Right ventricle myocardium superior (tissue), 1 donor: ENCODE data around the gene TMEM127. TPM values are rescaled to one million over a fixed set of nuclear protein-coding genes. Genes with fewer than 3 reads are reported as not detected.
A peak's percentile ranks its signal among the peaks of the same experiment; 100 is the strongest.
"Not testable (repeated sequence)": the region's sequence is repeated elsewhere in the genome, so short reads cannot be mapped to it uniquely, and the experiment has no call there.

ENCODE experiments used
- ATAC-seq: fragments of 200-7000 bp; cut with Tn5 transposase; one replicate; pipeline ENCODE4 v1.9.1; 2020; ENCODE audit warnings: mild to moderate bottlenecking; ENCODE audit not compliant: poor library complexity
- DNase-seq: peaks from one replicate; pipeline ENCODE4 v3.0.0-alpha.2; 2020
- intact Hi-C: fragments of 100-400 bp; cut with DNase I; formaldehyde crosslinking; loops from one replicate; pipeline ENCODE4 v1.11.2; 2022
- total RNA-seq: library from RNA; stranded (reverse); fragmentation: NEBNext Ultra II Directional; extraction: Animal tissue kit (Norgen Biotek cat#: 25700); gene quantifications from one replicate; pipeline ENCODE4 v1.2.1, GENCODE V29; 2021
- donor health status: DM: no; HTN: yes; CAD: no; lungs with severe emphysema.

TMEM127 gene
- total RNA-seq, 1 donor from 2014 or later = 67.3 TPM

DNA sequence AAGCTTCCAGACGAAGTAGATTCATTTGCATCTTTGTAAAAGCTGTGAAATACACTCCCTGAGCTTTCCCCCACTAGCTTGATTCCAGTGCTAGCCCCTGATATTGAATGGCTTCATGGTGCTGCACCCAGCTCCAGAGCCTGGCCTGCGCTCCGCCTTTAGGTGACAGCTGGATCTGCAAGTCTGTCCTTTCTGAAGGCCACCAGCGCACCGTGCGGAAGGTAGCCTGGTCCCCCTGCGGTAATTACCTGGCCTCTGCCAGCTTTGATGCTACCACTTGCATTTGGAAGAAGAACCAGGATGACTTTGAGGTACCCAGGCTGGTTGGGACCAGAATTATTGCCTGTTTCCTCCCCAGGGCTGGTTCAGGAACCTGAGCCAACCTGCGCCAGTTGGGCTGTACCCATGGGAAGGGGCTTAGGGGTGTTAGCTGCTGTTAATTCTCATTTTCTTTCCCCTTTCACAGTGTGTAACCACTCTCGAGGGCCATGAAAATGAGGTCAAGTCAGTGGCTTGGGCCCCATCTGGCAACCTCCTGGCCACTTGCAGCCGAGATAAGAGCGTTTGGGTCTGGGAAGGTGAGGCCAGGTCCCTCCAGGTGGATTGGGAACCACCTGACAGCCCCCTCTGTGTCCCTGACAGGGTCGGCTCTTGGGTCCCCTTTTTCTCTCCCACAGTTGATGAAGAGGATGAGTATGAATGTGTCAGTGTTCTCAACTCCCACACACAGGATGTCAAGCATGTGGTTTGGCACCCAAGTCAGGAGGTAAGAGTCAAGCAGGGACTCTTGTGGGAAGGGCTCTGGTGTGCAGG is 1.6 kb upstream of the TMEM127 start:
- DNase-seq (peak; percentile 54), ATAC-seq (no peak)
- intact Hi-C loops = loop anchor here (10.0 kb wide), 1 partner anchor 123 kb away; the partner anchor contains the start of gene DUSP2

DNA sequence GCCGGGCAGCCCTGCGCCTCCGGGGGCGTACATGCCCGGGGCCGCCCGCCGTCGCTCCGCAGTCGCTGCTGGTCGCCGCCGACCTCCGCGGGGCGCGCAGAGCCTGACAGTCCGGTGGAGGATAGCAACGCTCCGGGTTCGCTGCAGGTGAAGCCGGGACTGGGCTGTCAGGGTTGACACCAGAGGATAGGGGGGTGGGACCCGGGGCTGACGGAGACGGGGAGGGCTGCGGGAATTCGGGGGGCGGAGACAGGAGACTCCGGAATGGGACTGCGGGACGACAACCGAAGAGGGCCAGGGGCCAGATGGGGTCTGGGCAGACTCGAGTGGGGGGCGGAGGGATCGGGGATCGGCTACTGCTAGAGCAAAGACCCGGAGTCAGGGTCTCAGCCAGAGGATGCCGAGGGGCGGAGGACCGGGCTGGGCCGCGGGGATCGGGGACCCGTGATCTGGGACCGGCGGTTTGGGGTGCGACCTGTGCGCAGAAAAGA is 403 bp downstream of the TMEM127 start:
- intact Hi-C loops = loop anchor here (10.0 kb wide), 1 partner anchor 121 kb away; the partner anchor contains the start of gene DUSP2
- ATAC-seq = peak; percentile 23
- DNase-seq = no peak

DNA sequence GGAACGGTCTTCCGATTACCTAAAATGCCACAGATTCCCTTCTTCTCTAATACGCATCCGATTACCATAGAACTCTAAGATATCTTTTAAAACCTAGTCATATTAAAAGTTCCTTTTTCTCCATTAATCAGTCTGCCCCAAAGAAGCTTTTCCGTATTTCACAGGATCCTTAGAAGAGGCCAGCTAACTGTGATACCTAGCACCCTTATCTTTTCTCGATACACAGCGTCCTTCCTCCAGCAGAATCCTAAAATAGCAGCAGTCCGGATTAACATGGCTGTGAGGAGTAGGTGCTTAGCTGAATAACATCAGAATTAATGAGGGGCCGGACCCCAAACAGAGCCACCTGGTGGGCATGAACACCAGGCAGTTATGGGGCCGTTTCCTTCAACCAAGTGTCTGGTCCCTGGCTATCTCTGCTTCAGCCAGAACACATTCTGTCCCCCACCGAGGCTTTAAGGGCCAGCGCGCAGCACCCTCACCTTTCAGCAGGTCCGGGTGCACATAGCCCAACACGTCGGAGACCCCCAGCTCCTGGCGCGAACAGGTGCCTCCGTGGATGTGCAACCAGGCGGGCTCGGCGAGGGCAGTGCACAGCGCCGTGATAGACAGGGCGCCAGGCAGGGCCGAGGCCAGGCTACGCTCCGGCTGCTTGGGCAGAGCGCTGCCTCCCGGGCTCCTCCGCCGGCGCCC is 995 bp downstream of the TMEM127 start:
- intact Hi-C loops = loop anchor here (10.0 kb wide), 1 partner anchor 120 kb away; the partner anchor contains the start of gene DUSP2
- peak; percentile 9 for ATAC-seq

DNA sequence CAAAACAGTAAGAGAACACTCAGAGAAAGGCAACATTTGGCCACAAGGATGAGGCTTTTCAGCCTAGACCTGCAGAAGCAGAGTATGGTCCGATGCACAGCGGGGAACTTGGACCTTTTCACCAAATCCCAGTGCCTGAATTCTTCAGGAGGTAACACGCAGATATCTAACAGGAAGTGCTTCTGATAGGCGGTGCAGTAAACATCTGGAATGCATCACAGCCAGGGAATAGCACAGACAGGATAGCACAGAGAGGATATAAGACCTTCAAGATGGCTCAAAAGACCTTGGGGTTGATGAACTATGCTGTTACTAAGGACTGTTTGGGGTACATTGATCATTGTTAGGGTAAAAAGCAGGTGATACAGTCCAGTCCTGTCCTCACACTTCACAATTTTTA is 1.7 kb downstream of the TMEM127 start:
- intact Hi-C loops = loop anchor here (10.0 kb wide), 1 partner anchor 119 kb away; the partner anchor contains the start of gene DUSP2
- ATAC-seq (no peak), DNase-seq (peak; percentile 28)

More for the DNA sequence above, 995 bp downstream of the TMEM127 start:
- peak; percentile 49 for DNase-seq

DNA sequence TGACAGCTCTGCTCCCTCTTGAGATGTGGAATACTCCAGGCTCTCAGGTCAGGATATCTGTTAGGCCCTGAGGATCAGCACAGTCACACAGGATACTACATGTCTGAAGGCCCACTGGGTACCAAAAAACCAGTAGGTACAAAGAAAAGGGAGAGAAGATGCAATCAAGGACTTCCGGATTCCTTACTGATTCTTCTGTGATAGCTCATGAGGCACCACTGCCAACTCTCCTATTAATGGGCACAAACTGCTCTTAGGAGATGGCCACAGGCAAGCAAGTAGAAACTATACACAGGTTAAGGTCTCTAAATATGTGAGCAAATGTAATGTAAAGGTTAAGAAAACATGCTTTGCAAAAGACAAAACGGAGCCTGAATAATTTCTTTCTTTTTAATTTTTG is 3.5 kb downstream of the TMEM127 start:
- DNase-seq = no peak
- no peak for ATAC-seq
- intact Hi-C loops = loop anchor here (10.0 kb wide), 1 partner anchor 118 kb away; the partner anchor contains the start of gene DUSP2

DNA sequence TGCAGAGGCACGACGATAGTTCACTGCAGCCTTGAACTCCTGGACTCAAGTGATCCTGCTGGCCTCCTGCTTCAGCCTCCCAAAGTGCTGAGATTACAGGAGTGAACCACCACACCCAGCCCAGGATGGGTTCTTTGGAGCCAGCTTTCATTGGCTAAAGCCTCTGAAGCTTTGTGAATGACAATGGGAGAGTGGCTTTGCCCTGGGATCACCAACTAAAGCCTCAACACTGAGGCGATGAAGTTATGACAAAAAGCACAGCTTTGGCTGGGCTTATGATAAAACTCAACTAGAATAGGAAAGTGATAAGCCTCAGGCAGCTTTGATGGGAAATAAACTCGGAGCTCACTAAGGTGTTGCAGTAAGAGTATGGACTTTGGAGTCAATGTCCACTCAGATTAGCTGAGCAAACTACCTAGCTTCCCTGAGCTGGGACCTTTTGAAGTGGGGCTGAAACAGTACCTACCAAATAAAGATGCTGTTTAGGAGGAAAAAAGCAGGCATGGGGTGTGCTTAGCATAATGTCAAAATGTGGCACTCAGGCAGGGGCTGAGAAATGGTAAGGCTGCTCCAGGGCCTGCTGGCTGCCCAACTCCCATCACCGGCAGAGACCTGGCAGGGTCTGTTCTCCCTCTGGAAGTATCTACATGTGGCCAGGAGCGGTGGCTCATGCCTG is 4.3 kb downstream of the TMEM127 start:
- DNase-seq (no peak), ATAC-seq (no peak)
- intact Hi-C loops = loop anchor here (2.0 to 10.0 kb wide), 2 partner anchors 53 to 117 kb away; partner anchors contain the start of genes DUSP2 and STARD7

DNA sequence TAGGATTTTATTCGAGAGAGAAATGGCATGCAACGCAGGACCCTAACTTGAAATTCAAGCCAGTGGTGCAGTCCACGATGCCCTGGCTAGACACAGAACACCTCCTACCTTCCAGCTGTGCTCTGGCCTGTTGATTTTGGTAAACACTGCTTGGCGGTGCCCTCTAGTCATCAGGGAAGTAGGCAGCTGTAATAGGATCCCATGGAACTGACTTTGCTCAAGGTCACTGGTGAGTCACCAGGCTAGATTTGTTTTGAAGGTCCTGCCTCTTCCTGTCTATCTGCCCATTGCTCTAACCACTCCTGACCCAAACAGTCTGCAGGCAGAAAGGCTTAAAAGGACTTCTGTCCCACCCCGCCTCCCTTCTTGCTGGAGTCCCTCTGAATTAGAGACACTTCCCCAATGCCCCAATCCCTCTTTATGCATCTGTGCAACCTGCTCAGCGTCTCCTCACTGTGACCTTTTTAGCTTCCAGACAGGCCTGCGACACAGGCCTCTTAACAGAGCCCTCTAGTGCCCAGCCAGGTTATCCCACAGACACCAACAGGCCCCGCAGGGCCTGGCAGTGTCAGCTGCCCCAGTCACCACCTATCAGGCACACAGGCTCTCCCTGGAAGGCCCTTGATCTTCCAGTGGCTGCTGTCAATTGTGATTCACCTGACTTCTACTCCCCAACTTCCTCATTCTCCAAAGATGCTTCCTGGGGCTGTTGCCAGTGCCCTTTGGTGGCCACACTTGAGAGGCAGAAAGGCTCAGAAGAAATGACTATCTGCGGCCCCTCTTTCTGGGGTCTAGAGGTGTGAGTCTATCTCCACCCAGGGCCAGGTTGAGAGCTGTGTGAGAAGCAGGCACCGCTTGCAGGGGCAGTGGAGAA is 5.2 kb downstream of the TMEM127 start:
- peak; percentile 70 for ATAC-seq
- intact Hi-C loops = loop anchor here (2.0 to 10.0 kb wide), 2 partner anchors 52 to 116 kb away; partner anchors contain the start of genes DUSP2 and STARD7

DNA sequence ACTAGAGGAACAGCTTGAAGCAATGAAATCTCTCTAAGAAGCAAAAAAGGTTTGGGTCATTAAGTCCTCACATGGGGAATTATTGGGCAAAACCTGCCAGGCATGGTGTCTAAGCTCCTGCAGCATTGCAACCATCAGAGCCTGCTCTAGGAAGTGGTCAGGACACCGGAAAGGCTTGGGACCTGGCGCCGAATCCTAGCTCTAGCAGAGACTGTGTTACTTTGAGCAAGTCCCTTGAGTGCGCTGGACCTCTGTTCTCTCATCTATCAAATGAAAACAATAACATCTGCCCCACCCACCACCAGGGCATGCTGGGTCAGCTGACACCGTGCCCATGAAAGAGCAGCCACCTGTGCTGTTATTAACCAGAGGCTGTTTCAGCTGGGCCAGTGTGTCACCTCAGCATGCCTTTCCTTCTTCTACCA is 6.3 kb downstream of the TMEM127 start:
- DNase-seq (peak; percentile 55), ATAC-seq (peak; percentile 40)
- intact Hi-C loops = no loop called here

More for the DNA sequence above, 5.2 kb downstream of the TMEM127 start:
- peak; percentile 81 for DNase-seq

DNA sequence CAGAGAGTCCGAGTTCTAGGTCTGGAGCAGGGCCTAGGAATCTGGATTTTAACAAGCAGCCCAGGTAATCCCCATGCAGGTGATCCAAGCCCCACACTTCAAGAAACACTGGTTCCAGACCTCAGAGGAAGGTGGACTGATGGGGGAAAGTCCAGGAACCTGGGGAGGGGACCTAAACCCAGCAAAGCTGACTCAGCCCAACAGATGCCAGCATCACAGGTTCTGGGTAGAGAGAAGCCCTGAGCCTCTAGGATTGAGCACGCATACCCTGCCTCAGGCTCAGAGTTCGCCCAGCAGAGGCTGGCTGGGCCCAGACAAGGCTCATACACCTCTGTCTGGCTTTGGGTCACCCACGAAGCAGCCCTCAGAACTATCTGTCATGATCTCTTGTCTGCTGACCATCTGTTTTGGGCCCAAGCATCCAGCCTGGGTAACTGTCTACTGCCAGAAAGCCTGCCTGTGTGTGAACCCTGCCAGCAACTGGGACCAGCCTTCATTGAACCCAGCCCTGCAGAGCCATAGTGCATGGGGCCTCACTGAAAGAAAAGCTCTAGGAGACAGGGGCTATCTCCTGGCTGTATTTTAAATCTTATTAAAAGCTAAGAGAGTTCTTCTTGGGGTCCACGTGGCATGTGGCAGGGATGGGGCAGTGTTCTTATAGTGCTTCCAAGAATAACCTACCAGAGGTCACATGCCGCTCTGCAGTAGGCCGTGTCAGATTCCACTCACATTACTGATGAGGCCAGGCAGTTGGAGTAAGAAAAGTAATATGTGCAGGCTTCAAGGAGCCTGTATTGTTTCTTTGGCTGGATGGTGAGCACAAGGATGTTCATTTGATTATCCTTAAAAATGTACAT is 7.4 kb downstream of the TMEM127 start:
- intact Hi-C loops = no loop called here
- no peak for DNase-seq
- ATAC-seq = peak; percentile 66

DNA sequence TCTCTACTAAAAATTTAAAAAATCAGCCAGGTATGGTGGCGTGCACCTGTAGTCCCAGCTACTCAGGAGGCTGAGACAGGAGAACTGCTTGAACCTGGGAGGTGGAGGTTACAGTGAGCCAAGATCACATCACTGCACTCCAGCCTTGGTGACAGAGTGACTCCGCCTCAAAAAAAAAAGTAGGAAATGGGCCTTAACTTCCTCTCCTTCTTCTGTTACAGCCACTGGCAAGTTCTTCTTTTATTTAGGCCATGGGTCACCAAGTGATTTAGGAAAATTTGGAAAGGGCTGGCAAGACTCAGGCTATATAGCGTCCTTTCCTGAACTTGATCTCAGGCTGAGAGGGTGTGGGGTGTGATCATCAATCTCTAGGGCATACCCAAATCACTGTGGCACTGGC is 8.1 kb downstream of the TMEM127 start:
- ATAC-seq = peak; percentile 1
- intact Hi-C loops, DNase-seq: not testable (repeated sequence)

DNA sequence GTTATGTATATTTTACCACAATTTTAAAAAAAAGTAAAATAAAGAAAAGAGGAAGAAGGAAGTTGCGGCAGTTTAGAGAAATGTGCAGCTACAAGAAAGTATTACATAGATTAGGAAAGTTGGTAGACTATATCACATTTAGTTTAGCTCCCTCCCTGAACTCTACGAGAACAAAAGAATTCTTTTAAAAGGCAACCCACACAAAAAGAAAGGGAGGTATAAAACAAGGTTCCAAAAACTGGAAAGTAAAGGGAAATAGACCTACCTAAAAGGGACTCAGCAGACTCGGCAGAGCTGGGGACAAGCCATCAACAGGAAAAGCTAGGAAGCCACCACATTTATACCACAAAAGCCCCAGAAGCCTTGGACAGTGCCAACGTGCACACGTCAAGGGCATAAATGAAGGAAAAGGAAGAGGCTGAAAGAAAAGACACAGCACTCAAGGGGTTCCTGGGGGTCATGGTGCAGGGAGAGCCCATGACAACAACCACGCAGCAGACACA is 9.1 kb downstream of the TMEM127 start:
- ATAC-seq (no peak), DNase-seq (no peak)
- intact Hi-C loops = no loop called here

DNA sequence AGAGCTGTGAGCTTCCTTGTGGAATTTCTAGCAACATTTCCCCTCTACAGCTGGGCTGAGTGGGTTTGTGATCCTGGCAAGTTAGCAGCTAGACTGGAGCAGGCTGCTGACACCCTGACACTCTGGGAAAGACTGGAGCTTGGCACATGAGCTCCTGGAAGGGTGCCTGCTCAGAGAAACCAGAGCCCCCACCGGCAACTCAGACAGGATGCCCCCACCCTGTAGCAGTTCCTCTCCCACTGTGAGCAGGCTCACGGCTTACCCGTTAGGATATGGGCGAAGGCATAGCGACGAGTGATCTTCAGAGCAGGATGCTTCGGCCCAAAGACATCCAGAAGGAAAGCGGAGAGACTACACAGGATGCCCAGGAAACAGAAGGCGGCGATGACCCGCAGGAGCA is 11.2 kb downstream of the TMEM127 start:
- intact Hi-C loops = no loop called here
- ATAC-seq = no peak
- DNase-seq = peak; percentile 58

DNA sequence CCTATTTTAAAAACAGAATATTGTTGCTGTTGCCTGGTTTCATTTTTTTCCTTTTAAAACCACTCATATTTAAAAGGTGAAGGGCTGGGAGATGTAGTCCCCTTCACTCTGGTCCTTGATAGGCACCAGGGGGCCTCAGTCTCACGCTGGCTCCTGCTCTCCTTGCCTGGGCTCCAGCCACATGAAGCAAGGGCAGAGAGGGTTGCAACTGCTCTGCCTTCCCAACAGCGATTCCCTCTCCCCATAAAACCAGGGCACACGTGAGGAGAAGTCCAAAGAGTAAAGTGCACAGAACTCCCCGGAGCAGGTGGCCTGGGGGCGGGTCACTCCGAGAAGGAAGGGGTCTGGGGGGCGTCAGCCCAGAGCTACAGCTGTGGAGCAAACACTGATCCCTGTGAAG is 12.8 kb downstream of the TMEM127 start:
- DNase-seq = no peak
- intact Hi-C loops = no loop called here
- peak; percentile 43 for ATAC-seq

DNA sequence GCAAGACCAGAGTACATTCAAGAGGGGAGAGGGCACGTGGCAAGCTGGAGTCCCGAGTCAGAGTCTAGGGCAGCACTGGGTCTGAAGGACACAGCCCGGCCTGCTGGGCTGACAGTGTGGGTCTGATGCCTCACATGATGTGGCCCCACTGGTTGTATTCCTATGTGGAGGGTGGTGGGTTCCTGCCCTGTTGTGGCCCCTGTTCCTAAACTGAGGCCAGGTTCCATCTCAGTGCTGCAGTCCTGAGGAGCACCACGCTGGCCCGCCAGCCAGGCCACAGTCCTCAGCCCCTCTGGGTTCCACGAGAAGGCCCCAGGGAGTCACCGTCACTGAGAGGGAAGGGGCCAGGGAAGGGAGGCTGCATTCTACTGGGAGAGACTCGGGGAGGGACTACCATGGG is 13.3 kb downstream of the TMEM127 start:
- DNase-seq = no peak
- intact Hi-C loops = no loop called here
- no peak for ATAC-seq

DNA sequence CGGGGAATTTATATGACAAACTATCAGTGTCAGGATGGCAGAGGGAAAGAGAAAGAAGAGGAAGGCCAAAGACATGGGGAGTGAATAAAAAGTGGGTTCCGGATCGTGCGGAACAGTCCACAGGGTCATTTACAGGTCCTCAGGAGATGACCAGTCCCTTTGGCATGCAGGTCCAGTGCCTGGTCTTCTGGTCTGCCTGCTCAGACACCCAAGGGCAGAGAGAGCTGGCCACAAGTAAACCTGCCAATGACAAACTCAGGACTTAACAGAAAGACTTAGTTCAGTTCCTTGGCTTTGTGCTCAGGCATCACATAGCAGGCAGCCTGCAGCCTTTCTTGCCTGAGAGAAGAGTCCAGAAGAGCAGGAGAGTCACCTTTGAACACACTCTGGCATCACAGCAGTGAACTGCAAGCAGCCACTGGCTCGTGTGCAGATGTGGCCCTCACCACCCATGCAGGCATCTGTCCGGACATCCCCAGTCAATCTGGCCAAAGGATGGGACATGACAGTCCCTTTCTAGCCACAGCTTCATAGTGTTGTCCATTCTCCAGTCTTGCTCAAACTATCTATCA is 14.0 kb downstream of the TMEM127 start:
- ATAC-seq (peak; percentile 60), DNase-seq (peak; percentile 72)
- intact Hi-C loops = no loop called here

DNA sequence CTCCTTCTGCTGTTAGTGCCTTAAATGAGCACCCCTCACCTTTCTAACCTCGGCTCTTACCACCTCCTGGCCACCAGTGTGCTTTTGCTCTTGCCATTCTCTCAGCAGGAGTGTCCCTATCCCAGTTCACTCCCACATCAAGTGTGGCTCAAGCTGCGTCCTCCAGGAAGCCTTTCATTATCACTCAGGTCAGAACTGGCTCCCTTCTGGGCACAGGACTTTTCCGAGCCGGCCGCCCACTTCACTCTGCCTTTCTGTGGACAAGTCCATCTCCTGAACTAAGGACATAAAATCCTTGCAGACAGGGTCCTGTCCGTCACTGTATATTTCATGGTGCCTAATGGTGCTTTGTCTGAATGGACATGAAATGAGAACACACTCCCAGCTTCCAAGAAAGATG is 15.6 kb downstream of the TMEM127 start:
- DNase-seq (no peak), ATAC-seq (no peak)
- intact Hi-C loops = no loop called here
